Inferior parietal cortex (tissue), 1 donor: ENCODE measurements around the gene TIMM23B.
"Not testable (repeated sequence)": the region's sequence is repeated elsewhere in the genome, so short reads cannot be mapped to it uniquely, and the experiment has no call there.

Source experiments
- DNase-seq: peaks from one replicate; pipeline ENCODE4 v3.0.0-alpha.2; 2016; ENCODE audit errors: extremely low spot score

The TIMM23B gene

DNA sequence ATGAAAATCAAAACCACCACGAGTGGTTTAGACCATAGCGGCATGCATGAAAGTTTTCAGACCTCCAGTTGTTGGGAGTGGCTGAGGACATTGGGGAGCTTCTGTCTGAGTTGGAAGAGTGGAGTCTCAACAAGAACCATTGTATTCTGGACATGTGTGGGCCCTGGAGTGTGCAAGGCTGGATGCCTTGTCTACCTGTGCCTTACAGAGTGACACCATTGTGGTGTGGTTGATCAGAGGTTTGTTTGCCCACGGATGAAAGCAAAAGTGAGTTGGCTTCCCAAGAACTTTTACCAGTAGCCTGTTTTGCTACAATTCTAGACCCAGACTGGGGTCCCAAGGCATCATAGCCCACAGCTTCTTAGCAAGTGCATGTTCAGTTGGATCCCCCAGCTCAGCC lies 35.9 kb downstream of the TIMM23B start:
- DNase-seq, result not testable (repeated sequence)

DNA sequence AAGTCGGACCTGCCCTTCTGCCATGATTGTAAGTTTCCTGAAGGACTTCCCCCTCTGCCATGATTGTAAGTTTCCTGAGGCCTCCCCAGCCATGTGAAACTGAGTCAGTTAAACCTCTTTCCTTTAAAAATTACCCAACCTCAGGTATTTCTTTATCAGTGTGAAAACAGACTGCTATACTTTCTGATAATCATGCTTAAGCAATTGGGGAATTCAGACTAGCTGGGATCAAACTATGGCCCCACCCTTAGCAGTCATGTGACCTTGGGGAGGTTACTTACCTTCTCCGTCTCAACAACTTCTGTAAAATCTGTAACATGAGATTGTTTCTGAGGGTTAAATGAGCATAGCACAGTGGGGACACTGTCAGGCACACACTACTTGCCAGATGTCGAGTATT lies 45.4 kb downstream of the TIMM23B start:
- DNase-seq, result not testable (repeated sequence)

DNA sequence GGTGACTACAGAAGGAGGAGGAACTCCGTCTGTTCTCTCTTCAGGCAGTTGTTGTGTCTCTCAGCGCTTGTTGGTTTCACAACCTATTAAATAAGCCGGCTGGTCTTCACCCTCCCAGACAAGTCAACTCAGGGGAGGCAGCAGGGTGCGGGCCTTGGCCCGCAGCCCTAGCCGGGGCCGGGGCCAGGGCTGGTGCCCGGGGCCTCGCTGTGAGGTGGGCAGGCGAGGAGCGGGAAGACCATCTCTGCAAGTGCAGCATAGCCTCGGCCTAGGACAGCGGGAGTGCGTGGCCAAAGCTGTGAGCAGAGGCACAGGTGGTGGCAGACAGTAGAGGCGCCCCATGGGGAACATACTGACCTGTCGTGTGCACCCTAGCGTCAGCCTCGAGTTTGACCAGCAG lies 46.5 kb downstream of the TIMM23B start, which contains the start of gene AGAP6:
Gene AGAP6, plus strand, starts transcription at position 31 of the 400 bp plus-strand sequence. Its CDS starts 310 bp downstream, at position 341.
- not testable (repeated sequence) for DNase-seq

DNA sequence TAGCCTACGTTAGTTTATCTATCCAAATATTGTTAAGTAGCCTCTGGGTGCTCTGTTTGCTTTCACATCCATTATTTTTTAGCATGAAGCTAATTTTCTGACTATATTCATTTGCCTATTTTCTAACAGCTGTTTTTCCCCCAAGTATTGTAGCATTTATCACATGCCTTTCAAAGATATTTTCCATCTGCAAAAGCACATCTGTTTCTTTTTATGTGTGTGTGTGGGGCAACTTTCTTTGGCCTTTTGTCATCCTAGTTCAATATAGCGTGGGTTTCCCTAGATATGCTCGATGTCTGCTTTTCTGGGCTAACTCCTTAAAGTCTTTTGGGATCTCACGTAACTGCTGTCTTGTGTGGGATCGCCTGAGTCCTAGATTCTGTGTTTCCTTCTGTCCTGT lies 53.5 kb downstream of the TIMM23B start:
- DNase-seq, result not testable (repeated sequence)

DNA sequence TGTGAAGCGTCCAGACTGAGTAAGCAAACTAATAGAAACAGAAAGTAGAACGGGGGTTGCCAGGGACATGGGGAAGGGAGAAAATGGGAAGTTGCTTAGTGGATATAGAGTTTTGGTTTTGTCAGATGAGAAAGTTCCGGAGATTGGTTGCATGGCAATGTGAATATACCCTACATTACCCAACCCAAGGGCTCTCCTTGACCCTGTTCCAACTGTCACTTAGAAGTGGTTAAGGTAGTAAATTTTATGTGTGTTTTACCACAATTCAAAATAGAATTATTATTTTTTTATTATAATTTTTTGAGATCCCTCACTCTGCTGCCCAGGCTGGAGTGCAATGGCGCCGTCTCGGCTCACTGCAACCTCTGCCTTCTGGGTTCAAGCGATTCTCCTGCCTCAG lies 72.2 kb downstream of the TIMM23B start:
- not testable (repeated sequence) for DNase-seq

DNA sequence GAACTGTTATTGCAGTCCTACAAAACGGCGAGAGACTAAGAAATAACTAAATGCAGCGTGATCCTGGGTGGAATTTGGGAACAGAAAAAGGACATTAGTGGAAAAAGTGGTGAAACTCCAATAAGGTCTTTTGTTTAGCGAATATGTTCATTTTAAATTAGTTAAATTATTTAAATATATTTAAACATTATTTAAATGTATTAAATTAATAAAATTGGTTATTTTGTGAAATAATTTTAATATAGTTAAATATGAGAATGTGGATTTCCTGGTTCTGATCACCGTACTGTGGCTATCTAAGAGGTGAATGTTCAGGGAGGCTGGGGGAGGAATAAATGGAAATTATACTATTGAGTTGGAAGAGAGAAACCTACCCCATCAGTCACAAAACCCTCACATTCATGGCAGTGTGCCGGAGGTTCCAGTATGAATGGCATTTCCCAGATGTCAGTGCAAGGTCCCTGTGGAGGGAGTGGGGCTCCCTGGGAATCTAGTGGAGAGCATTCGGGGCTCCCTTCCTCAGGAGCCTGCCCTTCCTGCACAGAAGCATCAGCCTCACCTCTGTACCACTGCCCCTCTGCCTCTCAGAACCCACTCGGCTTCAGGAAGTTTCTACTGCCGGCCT lies 73.9 kb downstream of the TIMM23B start:
- not testable (repeated sequence) for DNase-seq

DNA sequence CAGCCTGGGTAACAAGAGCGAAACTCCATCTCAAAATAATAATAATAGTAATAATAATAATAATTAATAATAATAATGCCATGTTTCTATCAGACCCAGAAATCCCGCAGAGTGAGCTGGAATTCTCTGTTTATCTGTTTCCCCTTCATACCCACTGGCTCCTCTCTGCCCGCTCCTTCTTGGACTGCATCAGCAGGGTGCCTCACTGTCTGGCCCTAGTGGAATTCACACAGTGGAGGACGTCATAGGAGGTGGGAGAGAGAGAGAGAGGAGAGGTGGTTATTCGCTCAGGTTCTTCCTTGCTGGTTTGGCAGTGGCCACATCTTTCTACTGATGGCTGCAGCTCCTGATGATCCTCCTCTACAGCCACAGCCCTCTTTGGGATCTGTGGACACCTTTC lies 75.1 kb downstream of the TIMM23B start:
- not testable (repeated sequence) for DNase-seq

DNA sequence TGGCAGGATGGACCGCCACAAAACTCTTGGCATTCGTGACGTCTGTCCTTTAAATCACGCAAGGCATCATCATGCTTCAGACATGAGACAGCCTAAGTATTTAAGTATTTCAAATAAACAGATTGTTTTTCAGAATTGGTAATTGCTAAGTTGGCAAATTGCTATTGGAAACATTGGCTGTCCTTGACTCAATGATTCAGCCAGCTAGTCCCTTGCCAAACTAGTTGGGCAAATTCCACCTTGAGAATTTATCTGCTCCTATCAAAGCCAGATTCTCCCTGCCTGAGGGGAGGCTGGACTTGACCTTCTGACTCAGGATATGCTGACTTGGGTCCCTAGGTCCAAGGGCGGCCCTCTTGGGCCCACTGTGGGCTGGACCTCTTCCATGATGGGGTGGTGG lies 75.8 kb downstream of the TIMM23B start:
- not testable (repeated sequence) for DNase-seq

DNA sequence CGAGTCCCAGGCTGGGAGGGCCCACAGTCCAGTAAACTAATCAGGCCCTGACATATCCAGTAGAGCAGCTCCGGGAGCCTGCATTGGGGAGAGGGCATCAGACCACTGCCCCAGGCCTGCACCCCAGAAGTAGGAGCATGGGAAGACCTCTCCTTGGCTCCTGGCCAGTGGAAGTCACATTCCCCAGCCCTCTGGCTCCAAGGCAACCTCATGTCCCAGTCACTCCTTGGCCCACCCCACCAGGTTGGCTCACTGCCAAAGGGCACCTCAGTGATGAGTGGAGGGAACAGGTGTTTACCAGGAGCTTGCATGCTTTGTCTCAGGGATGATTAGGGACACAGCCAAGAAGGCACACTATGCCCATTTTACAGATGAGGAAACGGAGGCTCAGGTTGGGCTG lies 77.4 kb downstream of the TIMM23B start:
- not testable (repeated sequence) for DNase-seq

DNA sequence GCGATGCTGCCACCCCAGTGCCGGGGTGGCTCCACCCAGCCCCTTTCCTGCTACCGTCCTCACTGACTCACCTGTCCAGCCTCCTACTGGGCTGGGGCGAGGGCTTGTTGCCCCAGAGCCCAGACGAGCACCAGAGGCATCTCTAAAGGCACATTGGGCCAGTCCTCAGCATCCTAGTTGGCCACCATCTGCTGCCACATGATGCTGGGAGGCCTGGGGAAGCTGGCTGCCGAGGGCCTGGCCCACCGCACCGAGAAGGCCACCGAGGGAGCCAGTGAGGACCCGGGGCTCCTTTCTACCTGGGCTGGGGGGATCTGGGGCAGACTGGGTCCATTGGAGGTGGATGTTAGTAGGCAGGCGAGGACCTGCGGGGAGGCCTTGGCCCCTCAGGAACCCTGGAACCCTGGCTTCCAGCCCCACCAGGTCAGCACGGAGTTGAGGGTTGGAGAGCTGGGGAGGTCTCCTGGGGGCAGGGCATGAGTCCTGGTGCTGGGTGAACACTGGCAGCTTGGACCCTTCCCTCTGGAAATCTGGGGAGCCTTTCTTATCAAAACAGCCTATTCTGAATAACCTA lies 78.7 kb downstream of the TIMM23B start:
- not testable (repeated sequence) for DNase-seq

DNA sequence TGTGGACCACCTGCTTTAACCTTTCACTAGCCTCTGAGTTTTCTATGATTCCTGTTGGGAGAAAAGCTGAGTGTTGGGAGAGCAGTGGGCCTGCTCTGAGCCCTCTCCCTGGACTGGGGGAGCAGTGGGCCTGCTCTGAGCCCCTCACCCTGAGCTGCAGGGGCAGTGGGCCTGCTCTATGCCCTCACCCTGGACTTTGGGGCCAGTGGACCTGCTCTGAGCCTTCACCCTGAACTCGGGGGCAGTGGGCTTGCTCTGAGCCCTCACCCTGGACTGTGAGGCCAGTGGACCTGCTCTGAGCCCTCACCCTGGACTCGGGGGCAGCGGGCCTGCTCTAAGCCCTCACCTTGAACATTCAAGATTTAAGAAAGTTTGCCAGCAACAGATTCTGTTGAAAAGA lies 79.8 kb downstream of the TIMM23B start:
- DNase-seq, result no peak
